Measurements from ENCODE around the gene CDC5L.

DNA sequence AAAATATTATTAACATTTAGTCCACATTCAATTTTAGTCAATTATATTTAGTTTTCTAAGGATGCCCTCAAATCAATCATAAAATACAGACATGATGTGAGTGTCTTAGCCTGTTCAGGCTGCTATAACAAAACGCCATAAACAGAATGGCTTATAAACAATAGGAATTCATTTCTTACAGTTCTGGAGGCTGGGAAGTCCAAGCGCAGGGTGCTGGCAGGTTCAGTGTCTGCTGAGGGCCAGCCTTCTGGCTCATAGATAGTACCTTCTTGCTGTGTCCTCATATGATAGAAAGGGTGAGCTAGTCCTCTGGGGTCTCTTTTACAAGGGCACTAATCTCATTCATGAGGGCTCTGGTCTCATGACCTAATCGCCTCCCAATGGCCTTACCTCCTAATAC is 10.0 kb upstream of the CDC5L start:
- no peak for TF ChIP-seq ZNF274 (IDR thresholded peaks at IDR 0.05; ENCODE audit: low read depth, low read length)
- TF ChIP-seq YY1 (IDR thresholded peaks at IDR 0.05; ENCODE audit: insufficient read depth, insufficient read length) = no peak
- TF ChIP-seq SUZ12 (IDR thresholded peaks at IDR 0.05; ENCODE audit: extremely low read depth, insufficient read depth, insufficient read length) = no peak
